NCI-H146 treated with DMSO at 0.1 percent for 48 hours (cell line): ENCODE measurements around the gene NOL3.

Experiments used
- DNase-seq: peaks from one replicate; lab custom pipeline; 2025; ENCODE audit not compliant: unreplicated experiment; lab: John Stamatoyannopoulos, UW

The NOL3 gene

DNA sequence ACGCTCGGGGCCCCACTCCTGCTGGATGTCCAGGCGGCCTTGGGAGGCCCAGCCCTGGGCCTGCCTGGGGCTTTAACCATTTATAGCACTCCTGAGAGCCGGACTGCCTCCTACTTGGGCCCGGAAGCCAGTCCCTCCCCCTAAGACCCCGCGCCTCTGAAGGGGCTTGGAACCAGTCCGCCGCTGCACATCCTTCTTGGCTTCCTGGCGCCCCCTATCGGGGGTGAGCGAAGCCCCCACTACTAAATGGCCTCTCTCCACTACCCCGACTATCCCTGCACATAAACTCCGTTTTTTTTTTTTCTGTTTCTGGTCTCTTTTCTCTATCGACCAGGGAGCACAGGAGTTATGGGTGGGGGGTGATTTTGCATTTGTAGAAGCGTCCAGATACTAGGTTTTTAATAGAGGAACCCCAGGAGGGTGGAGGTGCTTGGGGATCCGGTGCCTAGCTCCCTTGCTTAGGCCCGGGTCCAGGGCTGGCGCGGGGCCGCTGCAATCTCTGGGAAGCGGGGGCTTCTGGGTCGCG is 633 bp upstream of the NOL3 start:
- DNase-seq, result no peak

DNA sequence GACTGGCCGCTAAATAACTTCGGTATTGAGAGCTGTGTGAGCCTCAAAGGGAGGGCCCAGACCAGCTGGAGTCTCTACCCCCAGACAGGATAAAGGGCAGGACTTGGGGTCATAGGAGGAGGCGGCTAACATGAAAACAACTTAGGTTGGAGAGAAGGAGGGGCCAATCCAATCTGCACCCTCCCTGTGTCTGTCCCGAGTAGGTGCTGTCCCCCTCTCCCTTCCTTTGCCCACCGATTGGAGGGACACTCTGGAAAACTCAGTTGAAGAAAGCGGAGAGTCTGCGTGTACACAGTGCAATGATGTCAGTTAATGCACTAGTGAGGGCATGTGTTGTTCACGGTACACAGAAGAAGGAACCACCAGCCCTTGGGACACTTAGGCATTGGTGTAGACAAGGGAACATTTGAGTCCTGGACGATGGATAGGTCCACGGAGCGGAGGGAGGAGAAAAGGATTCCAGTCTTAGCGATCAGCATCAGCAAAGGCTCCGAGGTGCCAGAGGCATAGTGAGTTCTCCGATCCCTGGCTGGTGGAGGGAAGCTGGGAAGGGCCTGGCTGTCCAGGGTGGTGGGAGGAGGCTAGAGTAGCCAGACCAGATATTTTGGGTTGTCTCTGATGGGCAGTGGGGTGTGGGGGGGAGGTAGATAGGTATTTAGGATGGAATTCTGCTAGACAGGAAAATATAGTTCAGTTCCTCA is 761 bp downstream of the NOL3 start:
- no peak for DNase-seq

DNA sequence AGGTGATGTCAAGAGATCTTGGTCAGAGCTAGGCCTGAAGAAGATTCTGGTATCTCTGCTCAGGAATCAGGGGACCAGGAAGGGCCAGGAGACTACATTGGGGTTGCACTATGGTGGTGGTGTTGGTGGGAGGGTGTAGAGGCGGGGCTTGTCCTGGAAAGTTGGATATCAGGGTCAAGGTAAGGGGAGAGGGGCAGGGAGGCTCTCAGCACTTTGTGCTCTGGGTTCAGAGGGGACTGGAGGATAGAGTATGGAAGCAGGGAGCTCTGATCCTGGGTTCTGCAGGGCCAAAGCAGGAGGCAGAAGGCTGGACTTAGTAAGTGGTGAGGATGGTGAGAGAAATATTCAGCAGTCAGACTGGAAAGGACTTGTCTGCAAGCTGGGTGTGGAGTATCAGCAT is 3.0 kb downstream of the NOL3 start:
- no peak for DNase-seq

DNA sequence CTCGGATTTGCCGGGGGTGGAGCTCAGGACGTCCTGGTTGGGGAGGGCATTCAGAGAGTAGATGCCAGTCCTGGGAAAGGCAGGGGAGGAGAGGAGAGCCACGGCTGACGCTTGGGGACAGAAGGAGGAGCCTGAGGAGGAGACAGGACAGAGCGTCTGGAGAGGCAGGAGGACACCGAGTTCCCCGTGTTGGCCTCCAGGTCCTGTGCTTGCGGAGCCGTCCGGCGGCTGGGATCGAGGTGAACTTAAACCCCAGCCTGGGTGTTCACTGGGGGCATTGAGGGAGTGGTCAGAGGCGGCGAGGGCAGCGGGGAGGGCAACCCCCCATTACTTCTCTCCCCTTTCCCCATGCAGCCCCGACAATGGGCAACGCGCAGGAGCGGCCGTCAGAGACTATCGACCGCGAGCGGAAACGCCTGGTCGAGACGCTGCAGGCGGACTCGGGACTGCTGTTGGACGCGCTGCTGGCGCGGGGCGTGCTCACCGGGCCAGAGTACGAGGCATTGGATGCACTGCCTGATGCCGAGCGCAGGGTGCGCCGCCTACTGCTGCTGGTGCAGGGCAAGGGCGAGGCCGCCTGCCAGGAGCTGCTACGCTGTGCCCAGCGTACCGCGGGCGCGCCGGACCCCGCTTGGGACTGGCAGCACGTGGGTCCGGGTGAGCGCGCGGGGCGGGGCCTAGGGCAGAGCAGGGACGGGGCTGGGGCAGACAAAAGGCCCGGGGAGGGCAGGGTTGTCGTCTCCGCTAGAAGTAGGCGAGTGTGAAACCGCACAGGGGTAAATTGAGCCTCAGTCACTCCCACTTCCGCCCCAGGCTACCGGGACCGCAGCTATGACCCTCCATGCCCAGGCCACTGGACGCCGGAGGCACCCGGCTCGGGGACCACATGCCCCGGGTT is 3.7 kb downstream of the NOL3 start:
- peak; percentile 51 for DNase-seq

DNA sequence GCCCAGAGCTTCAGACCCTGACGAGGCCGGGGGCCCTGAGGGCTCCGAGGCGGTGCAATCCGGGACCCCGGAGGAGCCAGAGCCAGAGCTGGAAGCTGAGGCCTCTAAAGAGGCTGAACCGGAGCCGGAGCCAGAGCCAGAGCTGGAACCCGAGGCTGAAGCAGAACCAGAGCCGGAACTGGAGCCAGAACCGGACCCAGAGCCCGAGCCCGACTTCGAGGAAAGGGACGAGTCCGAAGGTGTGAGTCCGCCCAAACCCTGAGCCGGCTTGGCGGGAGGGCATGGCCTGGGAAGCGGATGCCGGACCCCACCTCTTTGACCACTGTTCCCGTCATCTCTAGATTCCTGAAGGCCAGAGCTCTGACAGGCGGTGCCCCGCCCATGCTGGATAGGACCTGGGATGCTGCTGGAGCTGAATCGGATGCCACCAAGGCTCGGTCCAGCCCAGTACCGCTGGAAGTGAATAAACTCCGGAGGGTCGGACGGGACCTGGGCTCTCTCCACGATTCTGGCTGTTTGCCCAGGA is 4.4 kb downstream of the NOL3 start:
- no peak for DNase-seq

DNA sequence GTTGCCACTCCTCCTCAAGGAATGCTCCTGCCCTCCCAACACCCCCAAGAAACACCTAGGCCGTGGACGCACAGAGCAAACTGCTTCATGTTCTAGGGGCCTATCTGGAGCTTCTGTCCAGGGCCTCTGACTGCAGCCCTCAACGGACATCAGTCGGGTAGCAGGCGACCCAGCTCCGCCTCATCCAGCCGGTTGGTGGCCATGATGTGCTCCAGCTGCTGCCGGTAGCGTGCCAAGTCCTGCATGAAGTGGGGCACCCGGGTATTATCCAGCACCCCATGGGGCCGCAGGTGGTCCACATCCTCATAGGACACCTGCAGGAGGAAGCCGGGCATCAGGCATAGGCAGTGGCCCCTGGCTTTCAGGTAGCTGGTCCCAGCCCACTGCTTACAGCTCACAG is 6.3 kb downstream of the NOL3 start:
- no peak for DNase-seq

DNA sequence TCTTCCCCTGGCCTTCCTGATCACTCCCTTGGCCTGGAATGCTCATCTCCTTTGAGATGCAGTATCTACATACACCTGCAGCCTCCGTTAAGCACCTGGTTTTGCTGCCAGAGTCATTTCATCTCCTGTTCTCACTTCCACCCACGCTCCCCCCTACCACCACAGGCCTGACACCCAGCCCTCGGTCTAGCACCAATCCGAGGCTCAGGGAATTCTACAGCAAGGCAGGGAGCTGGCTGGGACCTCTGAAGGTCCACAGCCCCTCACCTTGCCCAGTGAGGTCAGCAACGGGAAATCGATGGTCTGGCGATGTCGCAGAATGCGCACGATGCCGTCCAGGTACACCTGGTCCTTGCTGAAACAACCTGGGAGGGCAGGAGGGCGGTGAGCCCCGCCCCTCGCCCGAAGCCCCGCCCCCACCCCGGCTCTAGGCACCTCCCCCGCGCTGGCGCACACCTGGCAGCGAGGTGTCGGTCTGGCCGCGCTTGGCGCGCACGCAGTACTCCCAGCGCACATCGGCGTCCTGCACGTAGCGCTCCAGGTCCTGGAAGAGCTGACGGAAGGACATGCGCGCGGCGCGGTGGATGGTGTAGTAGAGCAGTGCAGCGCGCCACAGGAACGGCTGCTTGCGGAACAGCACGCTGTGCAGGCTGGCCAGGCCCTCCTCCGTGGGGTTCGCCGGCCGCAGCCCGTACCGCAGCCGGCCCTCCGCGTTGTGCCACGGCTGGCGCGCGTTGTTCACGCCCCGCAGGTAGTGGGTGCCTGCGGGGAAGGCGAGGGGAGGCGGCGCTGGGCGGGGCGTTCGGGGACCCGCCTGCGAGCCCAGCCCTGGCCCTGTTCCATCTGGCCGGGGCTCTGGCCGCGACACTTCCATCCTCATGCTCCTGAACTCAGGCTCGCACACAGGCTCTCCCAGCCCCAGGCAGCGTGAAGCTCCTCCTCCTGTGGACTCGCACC is 7.7 kb downstream of the NOL3 start:
- peak; percentile 78 for DNase-seq

DNA sequence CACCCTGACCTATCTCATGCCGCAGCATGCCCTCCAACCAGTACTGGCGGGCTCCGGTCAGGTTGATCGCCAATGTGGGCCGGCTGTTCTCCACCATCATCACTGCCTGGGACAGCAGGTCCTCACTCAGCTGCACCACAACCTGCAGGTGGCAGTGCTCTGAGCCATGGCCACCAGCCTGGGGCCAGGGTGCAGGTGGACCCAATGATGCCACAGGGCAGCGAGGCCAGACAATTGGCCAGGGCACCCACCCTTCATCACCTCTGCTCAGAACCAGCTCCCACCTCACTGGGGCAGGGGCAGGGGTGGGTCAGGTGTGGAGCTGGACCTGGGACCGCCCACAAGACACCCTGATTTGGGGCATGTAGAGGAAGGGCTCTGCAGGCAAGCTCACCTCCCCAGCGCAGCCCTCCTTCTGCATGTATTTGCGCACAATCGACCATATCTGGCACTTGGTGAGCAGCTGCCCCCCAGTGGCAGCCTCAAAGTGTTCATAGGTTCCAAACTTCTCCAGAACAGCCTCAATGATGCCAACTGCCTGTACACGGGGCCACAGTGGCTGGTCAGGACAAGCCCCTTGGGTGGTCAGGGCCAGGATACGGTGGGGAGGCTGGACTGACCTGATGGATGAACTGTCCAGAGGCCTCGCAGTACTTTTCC is 9.2 kb downstream of the NOL3 start:
- no peak for DNase-seq

DNA sequence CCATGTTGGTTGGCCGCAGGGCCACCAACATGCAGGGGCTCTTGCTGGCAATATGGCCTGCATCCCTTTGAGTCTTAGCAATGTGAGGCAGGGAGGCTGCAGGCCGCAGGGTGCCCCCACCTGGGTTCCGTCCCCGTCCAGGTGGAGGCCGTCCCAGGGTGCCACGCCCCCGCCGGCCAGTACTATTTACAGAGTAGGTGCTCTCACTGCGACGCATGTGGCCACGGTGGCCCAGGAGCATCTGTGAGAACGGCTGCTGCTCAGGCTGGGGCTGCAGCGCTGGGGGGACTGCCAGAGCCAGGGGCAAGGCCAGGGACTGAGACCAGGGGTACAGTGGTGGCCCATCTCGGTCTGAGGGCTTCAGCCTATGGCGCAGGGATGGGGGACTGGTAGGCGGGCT is 9.8 kb downstream of the NOL3 start:
- DNase-seq, result no peak

DNA sequence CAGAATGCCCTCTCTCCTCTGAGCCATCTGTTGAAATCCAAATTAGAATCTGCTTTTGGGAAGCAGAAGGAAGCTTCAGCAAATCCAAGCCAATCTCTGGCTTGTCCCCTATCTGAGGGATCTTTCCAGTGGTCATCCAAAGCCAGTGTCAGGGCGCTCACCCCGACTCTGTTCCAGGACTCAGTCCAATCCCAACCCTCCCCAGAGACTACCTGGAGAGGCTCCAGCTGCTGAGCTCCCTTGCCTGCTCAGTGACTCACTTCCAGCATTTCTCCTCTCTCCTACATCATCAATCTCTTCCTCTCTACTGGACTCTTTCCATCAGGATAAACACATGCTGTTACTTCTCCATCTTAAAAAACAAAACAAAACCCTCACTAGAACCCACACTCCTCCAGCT is 11.0 kb downstream of the NOL3 start:
- no peak for DNase-seq

DNA sequence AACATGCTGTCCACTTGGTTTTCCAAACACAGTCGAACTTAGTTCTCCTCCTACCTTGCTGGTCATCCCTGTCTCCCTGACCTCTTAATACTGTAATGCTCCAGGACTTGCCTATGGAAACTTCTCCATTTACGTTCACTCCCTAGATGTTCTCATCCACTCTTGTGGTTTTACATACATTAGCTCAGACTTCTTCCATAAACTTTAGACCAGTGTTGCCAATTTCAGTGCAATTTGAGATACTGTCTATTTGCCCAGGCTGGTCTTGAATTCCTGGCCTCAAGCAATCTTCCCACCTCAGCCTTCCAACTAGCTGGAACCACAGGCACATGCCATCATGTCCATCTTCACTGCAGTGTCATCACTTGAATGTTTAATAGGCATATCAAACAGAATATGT is 11.9 kb downstream of the NOL3 start:
- no peak for DNase-seq

DNA sequence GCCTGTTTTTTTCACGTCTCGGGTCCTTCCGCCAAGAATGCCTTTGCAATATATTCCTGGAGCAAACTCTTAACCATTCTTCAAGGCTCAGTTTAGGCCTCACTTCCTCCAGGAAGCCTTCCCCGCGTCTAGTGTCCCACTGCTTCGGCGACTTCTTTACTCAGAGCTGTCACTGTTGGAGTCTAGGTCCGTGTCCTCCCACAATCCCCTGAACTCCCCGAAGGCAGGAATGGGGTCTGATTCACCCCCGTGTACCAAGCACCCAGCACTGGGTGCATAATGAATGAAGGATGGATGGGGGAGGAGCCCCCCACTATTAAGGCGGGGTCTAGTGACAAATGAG is 12.9 kb downstream of the NOL3 start:
- DNase-seq, result no peak

DNA sequence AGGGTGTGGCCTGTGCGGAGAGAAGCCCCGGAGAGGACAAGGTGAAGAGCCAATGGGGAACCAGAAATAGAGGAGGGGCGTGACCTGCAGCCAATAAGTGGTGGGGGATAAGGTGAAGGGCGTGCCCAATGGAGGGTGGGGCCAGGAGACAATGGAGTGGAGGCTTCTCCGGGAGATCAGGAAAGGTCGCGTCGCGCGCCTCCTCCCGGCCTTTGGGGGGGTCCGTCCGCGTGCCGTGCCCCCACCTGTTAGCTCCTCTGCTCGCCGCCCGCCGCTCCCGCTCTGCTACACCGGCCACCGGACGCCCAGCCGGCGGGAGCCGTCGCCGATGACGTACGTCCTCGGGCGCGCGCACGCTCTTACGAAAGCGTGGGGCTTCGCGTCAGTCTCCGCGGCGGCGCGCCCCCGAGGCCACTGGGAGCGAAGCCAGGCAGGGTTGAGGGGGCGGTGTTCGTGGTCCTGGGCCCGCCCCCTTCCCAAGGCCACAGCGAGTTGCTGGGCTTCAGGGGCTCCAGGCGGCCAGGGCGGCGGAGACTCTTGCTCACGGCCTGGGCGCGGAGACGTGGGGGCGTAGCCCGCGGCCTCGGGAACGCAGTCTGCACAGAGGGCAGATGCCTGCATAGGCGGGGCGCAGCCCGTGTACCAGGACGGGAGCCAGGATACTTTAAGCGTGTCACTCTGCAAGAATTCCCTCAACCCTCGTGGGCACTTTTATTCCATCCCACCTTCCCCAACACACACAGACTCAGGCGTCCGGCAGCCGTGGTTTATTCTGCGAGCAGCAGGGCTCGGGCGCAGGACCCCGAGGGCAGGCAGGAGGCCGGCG is 13.5 kb downstream of the NOL3 start, which contains the start of gene MATCAP1:
MATCAP1 (minus strand) TSS at position 337 of the 826 bp plus-strand sequence. CDS start 3,353 bp downstream, outside the sequence.
- peak; percentile 93 for DNase-seq

DNA sequence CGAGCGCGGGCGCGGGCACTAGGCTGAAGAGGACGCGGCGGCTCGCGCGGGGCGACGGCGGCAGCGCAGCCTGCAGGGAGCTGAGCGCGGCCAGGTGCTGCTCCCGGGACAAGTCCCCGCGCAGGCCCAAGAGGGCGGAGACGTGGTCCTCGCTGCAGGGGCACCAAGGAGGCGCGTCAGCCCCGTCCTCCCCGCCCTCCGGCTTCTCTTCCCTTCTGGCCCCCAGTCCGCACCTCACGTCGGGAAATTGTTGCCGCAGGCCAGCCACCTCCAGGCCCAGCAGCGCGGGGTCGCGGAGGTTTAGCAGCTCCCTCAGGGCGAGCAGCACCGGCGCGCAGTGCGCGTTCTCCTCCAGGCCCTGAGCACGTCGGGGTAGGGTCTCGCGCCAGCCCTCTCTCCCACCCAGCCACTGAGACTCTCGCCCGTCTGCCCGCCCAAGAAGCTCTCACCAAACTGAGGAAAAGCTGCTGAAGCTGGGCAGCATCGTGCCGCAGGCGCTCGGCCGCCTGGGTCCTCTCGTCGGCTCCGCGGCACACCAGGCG is 14.2 kb downstream of the NOL3 start:
- no peak for DNase-seq

DNA sequence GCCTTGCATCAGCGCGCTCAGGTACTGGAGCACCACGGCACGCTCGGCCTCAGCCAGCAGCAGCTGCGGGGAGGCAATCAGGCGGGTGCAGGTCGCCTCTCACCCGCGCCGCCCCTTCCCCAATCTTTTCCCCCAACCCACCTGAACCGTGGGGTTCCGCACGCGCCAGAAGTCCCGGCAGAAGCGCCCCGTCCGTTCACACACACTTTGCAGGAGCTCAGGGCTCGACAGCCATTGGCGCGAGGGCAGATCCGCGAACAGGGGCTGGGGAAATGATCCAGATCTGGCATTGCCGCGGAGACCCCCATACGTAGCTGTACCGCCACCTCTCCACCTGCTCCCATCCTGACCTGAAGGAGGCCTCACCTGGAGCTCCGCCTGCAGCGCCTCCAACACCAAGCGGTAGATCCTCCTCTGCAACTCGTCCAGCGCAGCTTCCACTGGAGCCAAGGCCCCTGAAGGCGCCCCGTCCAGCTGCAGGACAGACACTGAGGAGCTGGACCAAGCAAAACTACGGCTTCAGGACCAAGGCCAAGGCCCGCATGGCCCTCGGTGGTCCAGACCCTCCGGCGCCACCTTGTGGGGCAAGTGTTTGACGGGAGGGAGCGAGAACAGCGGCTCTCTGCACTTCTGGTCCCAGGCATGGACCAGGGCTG is 14.8 kb downstream of the NOL3 start:
- peak; percentile 18 for DNase-seq

DNA sequence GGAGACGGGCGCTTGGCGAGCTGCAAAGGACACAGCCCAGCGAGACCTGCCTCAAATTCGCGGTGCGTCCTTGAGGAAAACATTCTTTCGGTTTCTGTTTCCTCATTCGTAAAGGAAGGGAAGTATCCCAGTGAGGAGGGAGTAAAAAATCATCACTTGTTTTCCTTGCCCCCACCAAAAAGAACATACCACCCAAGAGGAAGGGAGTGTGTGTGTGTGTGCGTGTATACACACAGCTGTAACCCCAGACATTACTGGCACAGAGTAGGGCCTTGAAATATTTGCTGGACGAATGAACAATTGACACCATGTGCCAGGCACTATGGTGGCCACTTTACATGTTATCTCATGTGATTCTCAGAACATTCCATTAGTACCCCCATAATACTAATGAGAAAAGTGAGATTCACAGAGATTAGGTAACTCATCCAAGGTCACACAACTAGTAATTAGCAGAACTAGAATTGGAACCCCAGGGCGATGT is 15.4 kb downstream of the NOL3 start:
- DNase-seq, result no peak

DNA sequence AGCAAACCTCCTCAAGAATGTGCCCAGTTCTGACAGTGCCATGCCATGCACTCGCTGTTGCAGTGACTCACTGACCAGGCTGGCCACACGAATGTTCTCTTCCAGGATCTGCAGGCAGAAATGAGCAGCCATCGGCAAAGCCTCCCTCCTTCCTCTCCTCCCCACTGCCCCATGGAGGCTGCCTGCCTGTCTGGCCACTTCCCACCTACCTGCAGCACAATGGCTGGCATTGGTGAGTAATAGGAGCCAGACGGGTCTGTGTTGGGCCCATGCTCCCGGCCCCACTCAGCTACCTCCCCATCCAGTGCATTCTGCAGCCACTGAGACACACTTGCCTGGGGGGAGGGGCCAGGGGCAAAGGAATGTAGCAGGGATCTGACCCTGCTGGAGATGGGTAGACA is 16.2 kb downstream of the NOL3 start:
- no peak for DNase-seq

DNA sequence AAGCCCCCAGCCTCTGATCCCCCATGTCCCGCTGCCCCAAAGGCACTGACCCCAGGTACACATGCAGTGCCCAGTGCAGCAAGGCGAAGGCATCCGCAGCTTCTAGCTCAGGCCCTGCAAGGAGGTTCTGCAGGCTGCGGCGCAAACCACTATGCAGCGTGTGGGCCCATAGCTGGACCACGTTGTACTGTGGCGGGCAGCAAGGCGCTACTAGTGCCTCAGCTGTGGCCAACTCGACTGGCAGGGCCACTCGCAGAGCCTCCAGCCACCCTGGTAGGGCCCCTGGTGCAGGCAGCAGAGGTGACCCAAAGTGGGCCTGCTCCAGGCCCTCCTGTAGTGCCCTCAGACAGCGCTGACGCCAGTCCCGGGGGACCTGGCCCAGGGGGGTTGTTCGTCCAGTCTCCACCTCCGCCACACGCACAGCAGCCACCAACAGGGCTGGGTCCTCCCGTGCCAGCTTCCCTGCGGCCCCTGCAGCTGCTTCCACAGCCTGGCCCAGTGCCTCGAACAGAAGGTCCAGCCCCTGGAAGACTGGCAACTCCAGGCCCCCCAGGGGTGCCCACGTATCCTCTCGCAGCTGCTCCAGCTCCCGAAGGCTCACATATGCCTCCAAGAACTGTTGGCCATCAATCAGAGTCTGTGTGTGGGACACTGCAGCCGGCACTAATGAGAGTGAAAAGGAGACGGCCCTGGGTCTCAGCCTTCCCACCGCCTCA is 17.0 kb downstream of the NOL3 start:
- DNase-seq, result no peak
